Stimulated activated CD8-positive, alpha-beta memory T cell treated with anti-CD3 and anti-CD28 coated beads, Interleukin-2, amount 100 ng/mL, for 1 hour (primary cell): ENCODE measurements around the gene IL15RA.
A peak's percentile ranks its signal among the peaks of the same experiment; 100 is the strongest.

Experiments
- DNase-seq, 2 donors: peaks; one replicate each; pipeline ENCODE4 v3.0.0-alpha.2; 2020; ENCODE audit warnings: low read depth in 2 of 2

The IL15RA gene

GRCh38 chr10:5977471-5978229, at the start of gene IL15RA:
IL15RA (minus strand) TSS chr10:5977543; CDS start chr10:5977492, 51 bp downstream.
- peak; percentile 70 to 71 for DNase-seq

DNA sequence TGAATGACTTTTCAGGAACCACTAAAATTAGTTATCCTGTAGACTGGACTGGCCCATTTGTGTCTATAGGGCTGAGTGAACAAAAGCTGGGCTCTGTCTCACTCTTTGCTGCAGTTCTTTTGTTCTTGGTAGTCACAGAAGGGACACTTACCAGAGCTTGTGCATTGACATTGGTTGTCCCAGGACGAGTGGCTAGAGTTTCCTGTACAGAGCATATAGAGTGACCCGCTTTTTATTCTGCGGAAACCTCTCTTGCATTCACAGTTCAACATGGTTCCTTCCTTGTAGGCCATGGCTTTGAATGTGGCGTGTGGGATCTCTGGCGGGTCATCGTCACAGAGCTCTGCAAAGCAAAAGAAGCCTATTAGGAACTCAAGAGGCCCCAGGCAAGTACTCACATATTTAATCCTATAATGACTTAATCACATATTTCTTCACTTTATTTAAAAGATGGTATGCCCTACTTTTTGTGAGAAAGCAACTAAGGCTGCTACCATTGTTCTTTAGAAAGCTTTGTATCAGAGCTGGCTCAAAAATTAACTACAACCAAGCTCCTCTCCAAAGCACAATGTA, 48.4 kb upstream of the IL15RA start:
- no peak for DNase-seq

- DNase-seq = no peak
Observed at GRCh38 chr10:6024334-6024682, 47.0 kb upstream of the IL15RA start.

GRCh38 chr10:6023661-6024333, 46.5 kb upstream of the IL15RA start:
- no peak for DNase-seq

- DNase-seq = no peak
Observed at GRCh38 chr10:6022660-6023059, 45.3 kb upstream of the IL15RA start.

DNA sequence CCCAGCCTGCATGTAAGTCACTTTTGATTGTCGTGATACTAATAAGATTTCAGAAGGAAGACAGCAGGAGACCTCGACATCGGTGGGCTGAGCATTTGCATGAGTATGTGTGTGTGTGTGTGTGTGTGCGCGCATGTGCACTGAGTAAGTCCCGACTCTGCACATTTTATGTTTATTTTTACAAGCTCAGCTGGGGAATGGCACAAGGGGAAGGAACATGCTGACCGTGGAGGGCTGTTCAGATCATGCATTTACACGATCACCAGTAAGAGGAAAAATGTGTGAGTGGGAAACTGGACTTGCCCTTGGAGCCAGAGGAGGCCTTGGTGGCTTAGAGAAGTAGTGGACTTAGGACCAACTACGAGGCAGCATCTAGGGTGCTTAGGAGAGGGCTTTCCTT, 43.5 kb upstream of the IL15RA start:
- no peak for DNase-seq

GRCh38 chr10:6019796-6020195, 42.5 kb upstream of the IL15RA start:
- DNase-seq = no peak

DNA sequence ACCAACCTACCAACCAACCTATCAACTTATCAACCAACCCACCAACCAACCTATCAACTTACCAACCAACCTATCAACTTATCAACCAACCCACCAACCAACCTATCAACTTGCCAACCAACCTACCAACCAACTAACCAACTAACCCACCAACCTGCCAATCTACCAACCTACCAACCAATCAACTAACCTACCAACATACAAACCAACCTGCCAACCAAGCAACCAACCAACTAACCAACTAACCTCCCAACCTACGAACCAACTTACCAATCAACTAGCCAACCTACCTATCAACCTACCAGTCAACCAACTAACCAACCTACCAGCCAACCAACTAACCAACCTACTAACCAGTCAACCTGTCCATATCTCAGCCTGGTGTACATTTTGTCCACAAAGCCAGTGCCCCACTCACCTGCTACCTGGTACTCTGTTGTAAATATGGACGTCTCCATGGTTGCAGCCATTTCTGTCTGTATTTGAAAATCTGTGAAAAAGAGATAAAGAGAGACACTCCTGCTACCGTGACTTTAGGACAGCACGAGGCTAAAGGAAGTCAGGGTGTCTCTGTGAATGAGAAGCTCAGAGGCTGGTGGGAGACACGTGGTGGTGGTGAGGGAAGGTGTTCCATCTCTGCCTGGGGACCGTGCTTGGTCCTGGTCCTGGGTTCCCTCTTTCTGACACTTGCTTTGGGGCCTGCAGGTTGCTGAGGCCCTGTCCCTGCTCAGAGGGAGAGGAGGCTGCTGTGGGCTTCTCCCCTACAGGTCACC, 41.9 kb upstream of the IL15RA start:
- no peak for DNase-seq

GRCh38 chr10:6018422-6018821, 41.1 kb upstream of the IL15RA start:
- no peak for DNase-seq

- no peak for DNase-seq
Observed at GRCh38 chr10:6017781-6018354, 40.5 kb upstream of the IL15RA start.

DNA sequence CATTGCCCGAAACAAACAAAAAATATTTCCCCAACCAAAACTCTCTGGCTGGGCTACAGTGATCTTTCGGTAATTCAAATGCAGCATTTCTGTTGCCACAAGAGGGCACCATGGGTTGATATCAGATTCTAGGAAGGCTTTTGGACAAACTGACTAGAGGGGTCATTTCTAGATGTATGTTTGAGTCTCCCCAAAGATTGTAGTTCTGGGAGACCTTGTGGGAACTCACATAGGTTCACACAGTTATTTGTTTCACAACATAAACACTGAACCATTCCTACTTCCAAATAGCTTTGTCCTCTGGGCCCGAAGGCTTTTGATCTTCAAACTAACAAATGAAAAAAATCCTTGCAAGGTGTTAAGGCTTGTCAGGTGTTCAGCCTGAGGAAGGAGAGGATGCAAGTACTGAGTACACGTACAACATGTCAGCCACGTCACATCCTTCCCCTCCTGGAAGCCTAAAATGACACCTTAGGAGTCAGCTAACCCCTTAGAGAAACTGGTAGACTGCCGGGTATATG, 37.0 kb upstream of the IL15RA start:
- DNase-seq = peak; percentile 7 to 30

DNA sequence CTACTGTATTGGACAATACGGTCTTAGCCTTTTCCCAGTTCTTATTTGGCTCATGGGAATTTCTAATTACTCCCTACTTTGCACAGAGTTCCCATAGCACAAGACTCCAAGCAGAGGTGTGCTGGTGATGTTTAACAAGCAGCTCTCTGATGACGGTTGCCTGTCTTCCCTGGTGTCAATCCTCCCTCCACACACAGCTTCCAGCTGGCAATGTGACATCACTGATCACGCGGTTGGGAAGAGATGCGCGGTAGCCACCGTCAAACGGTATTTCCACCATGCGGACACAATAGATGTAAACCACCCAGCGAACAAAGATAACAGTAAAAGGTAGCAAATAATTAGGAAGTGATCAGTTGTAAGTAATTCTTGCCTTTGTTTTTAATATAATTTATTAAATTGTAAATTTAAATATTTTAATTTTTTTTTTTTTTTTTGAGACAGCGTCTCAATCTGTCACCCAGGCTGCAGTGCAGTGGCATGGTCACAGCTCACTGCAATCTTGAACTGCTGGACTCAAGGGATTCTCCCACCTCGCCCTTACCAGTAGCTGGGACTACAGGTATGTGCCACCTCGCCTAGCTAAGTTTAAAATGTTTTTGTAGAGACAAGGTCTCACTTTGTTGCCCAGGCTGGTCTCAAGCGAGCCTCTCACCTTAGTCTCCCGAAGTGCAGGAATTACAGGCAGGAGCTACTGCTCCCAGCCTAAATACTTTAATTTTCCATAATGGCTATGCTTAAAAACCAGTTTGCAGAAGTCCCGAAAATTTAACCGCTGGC, 36.3 kb upstream of the IL15RA start:
- DNase-seq = no peak

- no peak for DNase-seq
Observed at GRCh38 chr10:6012121-6012905, 35.0 kb upstream of the IL15RA start.

DNA sequence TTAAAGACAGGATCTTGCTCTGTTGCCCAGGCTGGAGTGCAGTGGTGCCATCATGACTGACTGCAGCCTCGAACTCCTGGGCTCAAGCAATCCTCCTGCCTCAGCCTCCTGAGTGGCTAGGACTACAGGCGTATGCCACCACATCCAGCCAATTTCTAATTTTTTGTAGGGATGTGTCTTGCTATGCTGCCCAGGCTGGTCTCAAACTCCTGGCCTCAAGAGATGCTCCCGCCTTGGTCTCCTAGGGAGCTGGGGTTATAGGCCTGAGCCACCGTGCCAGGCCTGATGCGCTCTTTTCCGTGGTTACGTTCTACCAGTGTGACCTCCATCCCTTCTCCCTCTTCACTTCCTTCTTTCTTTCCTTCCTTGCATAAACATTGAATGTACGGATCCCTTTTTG, 34.2 kb upstream of the IL15RA start:
- no peak for DNase-seq

DNA sequence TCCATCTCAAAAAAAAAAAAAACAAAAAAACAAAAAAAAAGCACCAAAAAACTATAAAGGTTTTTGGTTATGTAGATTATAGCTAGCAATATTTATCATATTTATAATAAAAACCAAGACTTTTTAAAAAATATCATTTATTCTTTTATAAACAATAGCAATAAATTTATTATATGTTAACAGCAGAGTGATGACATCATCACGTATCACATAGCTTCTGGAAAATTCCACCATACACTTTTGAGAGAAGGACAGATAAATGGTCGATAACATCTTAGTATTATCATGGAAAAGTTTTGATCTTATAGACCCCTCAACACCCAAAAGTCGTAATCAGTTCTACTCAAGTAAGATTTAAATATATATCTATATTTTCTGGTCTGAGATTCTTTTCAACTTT, 33.2 kb upstream of the IL15RA start:
- no peak for DNase-seq

GRCh38 chr10:6009961-6010360, 32.6 kb upstream of the IL15RA start:
- no peak for DNase-seq

GRCh38 chr10:6009150-6009549, 31.8 kb upstream of the IL15RA start:
- DNase-seq = no peak

GRCh38 chr10:6008497-6009142, 31.3 kb upstream of the IL15RA start:
- no peak for DNase-seq

GRCh38 chr10:6006991-6007390, 29.6 kb upstream of the IL15RA start:
- DNase-seq = no peak

DNA sequence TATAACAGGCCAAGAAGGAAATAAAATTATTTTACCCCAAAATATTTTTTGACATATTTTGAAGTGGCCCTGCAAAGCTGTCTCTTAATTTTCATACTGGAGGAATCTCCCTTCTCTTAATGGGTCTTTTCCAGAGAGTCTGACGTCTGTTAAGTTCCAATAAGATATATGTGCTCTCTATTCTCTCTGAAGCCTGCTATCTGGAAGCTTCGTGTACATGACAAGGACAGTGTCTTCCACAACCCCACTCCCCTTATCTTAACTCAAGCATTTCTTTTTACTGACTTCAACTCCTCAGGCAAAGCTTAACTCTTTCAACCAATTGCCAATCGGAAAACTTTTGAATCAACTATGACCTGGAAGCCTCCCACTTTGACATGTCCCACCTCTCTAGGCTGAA, 29.2 kb upstream of the IL15RA start:
- DNase-seq = no peak
